GM18870 (cell line): ENCODE data around the gene USP48.

Source experiments
- ATAC-seq: cut with Tn5 transposase; IDR thresholded peaks from one replicate; pipeline ENCODE4 v1.9.1; 2021; ENCODE audit warnings: moderate library complexity; ENCODE audit not compliant: unreplicated experiment

The USP48 gene

DNA sequence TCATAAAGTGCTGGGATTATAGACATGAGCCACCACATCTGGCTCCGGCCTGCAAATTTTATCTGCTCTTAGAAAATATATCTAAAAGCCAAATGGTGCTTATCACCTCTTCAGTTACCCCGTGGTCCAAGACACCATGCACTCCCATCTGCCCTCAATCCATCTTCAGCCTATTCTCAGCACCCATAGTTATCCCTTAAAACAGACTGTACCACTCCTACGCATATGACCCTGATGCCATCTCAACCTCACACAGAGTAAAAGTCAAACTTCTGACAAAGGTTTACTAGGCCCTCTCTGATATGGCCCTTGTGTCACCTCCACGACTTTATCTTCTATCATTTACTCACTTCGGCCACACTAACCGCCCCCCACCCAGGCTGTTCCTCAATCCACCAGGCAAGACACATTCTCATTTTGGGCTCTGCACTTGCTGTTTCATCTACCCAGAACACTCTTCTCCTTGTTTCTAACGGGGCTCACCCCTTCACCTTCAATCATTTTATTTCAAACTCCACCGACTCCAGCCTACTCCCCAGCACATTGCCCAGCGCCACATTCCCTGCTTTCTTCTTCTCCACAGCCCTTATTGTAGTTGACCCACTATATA lies 33.0 kb downstream of the USP48 start:
- no peak for ATAC-seq

DNA sequence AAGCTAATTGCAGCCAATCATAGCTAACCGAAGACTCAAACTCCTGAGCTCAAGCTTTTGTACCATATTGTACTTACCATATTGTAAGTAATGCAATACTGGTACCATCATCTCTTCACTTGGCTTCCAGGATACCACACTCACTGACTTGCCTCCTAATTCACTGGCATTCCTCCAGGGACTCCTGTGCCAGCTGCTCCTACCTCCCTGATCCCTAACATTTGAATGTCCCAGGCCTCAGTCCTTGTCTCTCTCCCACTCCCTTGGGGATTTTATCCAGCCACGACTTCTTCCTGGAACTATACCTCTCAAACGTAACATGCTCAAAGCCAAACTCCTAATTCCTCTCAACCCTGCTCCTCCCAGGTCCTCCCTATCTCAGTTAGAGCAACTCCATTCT lies 33.8 kb downstream of the USP48 start:
- ATAC-seq, result no peak

DNA sequence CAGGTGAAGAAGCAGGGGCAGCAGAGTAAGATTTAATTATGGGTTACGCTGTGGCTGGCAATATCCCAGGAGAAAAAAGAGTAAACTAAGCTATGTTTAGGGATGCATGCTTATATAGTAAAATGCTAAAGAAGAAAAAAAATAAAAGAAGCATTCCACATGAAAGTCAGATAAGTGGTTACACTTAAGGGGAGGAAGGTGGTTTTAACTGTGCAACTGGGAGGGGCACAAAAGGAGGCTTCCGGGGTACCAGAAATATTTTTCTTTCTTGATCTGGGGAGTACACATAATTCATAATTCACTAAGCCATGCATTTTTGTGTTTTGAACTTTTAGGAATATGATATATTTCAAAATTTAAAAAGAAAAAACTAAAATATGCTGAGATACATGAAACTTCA lies 39.5 kb downstream of the USP48 start:
- no peak for ATAC-seq

DNA sequence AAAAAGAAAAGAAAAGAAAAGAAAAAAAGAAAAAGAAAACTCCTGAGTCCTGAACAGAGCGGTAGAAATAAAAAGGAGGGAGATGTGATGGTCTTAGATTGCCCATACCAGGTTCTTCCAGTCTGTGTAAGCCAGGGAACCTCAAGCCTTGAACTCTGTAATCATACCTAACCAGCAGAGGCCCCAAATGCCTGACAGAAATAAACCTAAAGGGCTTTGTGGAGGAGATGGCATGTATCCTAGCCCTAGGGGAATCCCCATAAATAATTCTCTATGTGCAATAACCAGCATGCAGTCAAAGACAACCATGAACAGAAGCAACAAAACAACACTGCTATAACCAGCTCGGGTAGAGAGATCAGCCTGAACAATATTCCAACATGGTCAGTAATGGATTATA lies 40.4 kb downstream of the USP48 start:
- ATAC-seq, result no peak

DNA sequence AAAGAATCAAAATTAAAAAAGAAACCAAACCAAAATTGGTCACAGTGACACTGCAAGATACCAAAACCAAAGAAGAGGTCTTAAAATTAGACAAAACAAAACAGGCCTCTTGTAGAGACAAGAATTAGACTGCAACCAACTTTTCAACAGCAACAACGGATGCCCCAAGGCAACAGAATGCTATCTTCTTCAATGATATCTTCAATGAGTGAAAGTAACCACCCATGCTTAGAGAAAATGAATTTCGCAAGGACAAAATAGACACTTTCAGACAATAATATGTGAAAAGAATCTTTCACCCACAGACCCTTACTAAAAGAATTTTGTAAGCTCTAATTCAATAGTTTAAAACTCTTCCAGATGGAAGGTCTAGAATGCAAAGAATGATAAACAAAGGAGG lies 41.7 kb downstream of the USP48 start:
- ATAC-seq, result no peak

DNA sequence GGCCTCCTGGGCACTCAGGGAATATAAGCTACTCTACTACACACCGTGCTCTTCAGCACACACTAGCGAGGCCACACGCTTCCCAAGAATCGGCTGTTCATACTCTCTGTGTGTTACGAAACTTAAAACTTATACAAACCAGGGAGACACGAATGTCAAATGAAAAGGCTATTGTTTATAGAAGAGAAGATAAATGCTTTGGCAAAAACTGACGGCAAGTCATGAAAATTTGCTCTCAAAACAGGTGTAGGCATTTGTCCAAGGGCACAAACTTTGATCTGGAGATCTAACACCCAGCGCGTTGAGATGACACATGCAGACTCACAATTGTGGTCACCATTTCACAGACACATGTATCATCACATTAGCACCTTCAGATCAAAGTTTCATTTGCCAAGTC lies 46.1 kb downstream of the USP48 start:
- no peak for ATAC-seq

DNA sequence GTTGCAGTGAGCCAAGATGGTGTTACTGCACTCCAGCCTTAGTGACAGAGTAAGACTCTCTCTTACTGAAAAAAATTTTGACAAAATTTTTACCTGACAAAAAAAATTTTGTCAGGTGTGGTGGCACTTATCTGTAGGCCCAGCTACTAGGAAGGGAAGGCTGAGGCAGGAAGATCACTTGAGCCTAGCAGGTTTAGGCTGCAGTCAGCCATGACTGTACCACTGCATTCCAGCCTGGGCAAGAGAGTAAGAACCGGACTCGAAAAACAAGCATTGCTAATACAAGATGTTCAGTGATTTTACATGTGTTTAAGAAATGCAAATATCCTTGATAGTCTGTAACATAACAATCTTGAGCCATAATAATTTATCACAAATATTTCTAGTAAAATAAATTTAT lies 46.9 kb downstream of the USP48 start:
- ATAC-seq, result no peak

DNA sequence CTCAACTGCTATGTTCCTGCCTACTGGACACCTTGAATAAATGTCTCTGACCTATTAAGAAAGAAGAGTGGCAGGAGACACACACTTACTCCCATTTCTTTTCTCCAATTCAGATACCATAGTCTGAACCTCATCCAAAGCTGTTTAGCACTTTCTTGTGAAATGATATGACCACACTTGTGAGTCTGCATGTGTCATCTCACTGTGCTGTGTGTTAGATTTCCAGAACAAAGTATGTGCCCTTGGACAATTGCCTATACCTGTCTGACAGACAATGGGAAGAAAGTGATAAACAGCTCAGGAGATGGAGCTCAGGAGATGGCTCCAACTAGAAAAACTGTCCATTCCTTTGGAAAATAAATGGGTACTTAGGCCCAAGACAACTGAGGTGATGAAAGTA lies 48.4 kb downstream of the USP48 start:
- ATAC-seq, result no peak

DNA sequence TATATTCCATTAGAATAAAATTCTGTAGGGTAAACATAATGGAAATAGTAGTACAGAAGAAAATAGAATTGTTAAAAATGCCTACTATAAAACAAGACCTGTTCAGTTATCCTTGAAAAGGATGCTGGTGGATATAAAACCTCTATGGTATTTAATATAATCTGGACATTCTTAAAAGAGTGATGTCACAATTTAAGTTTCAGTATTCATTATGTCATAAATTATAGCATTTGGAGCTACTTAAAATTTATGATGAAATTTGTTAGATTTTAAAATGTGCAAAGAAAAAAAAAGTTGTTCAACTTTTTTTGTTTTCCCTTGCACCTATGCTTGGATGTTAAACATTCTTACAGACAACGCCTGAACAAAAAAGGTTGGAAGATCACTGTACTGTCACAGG lies 50.3 kb downstream of the USP48 start:
- ATAC-seq, result no peak

DNA sequence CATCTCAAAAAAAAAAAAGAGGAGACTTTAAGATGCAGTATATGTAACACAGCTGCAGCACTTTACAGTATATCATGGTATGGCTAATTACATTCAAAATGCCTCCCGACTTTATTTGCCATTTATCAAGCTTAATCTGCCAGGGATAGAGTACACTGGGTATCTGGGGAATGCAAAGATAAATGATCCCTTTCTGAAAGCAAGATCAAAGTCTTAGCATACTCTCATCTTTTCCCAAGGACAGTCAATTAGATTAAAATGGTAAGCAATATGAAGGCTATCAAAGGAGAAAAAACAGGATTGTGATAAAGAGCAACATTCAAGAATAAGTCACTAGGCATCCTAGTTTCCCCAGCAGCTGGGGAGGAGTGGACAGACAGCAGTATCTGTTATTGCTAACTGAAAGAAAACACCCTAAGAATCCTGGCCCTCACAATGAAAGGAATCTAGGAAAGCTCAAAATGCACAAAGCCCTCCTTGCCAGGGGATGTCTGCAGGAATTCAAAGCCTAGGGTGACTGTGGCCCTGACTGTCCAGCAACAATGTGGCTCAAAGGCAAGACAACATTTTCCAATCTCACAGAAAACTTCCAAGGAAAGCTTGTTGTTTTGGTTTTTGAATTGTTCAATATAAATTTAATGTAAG lies 57.1 kb downstream of the USP48 start:
- no peak for ATAC-seq

DNA sequence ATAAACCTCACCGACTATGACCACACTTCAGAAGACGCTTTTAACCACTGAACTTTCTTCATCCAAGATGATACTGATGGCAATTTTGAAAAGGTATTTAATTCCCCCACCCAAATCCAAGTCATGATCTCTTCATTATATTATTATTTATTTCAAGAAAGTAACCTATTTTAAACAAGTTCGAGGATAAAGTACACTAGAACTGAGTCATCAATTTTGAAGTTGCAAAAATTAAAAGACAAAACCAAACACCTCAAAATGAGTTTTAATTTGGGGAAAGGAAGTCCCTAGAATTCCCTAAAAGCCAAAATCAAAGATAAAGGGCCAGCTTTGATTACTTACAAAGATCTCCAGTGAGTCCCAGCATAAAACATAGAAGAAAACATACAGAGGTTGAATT lies 58.4 kb downstream of the USP48 start:
- no peak for ATAC-seq

DNA sequence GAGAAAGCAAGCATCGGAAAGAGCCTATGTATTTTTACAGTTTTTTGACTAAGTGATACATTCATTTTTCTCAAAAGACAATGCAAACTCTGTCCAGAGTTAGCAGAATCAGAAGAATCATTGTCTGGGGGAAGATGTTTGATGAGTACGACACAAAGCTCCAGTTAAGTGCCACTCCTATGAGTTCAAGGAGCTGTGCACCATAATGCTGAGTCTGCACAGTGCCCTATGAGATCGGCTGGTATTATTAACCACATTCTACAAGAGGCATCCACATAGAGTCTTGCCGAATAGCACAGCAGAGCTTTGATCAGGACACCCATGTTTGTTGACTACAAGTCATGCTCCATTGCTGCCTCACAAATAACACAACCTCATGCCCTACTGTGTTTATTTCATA lies 58.9 kb downstream of the USP48 start:
- no peak for ATAC-seq

DNA sequence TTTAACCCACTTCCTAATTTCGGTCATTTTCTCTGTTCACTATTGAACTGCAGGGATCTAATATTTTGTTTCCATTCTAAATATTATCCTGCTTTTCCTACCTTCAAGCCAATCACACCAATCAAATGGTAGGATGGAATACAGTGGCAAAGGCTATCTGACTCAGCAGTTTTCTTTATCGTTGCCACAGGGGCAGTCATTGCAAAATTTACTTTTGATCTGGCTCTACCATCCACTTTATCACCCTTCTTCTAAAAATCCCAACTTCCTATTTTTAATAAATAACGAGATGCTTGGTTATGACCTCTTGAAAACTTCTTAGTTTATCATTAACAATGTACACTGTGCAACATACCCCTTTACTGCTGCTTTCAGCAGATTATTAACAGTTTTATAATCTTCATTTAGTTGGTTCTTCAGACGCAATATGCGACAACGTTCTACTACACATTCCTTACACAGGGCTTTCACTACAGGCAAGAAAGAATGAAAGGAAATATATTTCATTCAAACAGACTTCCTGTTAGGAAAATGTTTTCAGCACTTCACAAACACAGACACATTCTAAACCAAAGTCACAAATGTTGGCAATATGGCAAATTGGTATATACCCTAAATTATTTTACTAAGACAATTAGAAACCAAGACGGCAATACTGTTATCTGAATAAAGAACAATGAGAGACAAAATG lies 61.5 kb downstream of the USP48 start:
- no peak for ATAC-seq

DNA sequence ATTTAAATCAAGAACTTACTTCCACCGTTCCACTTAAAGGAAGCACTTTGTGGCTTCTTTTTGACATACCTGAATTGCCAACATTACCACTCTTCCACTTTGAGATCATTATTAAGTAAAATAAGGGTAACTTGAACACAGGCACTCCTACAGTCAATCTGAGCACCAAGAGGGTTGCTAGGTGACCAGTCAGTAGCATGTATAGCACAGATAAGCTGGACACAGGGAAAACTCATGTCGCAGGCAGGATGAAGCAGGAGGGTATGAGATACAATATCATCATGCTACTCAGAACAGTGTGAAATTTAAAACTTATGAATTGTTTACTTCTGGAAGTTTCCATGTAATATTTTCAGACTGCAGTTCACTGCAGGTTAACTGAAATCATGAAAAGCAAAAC lies 66.8 kb downstream of the USP48 start:
- ATAC-seq, result no peak

DNA sequence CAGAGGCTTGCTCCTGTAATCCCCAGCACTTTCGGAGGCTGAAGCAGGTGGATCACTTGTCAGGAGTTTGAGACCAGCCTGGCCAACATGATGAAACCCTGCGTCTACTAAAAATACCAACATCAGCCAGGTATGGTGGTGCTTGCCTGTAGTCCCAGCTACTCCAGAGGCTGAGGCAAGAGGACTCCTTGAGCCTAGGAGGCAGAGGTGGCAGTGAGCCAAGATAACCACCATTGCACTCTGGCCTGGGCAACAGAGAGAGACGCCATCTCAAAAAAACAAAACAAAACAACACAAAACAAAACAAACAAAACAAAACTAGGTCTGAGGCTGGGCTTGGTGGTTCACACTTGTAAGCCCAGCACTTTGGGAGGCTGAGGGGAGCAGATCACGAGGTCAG lies 75.1 kb downstream of the USP48 start:
- ATAC-seq, result no peak

DNA sequence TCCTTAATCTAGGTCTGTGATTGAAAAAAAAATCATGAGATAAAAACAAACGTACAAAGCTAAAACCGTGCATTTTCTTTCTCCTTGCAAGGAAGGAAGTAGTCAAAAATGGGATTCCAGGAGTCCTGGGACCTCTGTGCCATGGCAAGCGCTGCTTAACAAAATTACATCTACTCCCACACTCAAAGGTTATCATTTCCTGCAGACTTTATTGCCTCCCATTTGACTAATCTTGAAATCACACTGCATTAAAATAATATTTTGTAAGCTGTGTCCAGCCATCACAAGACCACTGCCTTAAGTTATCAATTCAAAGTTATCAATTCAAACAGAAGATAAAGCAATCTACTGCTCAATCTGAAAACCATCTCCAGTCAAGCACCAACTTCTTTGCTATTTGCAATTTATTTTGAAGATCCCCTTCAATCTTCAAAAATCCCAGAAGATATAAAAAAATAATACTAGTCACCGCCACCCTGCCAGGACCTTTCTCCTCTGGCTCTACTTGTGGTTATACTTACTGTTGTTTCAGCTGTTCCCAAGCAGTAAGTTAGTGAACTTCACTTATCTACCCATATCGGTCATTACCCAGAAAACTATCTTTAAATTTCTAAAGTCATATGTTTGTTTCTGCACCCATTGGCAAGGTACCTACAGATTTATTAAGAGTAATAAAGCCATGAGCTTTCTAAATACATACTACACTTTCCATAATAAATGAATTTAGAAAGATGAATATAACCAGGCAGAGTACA lies 75.7 kb downstream of the USP48 start:
- no peak for ATAC-seq

DNA sequence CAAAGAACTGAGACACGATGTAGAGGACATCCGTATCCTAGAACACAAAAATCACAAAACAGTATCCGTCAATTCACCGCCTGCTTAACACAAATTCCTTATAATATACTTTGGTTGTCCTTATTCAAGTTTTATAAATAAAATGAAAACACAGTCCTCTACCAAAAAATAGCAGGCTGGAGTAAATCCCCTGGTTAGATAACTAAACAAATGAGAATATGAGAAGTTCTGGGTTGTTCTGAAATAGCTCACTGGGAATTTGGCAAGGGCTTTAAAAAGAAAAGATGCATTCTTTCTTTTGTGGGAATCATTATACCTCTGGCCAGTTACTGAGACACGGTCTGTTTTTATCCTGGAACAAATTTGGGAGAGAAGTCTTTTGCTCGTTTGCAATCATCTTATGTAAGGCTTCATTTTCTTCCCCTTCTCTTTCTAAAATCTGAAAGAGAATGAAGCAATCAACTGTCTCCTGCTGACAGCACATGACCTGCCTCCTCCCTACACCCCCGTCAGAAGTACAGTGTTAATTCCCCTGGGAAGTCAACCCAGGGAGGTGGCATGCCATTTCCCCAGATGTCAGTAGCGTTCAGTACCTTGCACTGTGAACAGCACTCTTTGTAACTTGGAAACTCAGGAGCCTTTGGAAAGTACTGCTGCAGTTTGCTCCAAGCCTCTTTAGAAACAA lies 76.7 kb downstream of the USP48 start:
- ATAC-seq, result no peak

DNA sequence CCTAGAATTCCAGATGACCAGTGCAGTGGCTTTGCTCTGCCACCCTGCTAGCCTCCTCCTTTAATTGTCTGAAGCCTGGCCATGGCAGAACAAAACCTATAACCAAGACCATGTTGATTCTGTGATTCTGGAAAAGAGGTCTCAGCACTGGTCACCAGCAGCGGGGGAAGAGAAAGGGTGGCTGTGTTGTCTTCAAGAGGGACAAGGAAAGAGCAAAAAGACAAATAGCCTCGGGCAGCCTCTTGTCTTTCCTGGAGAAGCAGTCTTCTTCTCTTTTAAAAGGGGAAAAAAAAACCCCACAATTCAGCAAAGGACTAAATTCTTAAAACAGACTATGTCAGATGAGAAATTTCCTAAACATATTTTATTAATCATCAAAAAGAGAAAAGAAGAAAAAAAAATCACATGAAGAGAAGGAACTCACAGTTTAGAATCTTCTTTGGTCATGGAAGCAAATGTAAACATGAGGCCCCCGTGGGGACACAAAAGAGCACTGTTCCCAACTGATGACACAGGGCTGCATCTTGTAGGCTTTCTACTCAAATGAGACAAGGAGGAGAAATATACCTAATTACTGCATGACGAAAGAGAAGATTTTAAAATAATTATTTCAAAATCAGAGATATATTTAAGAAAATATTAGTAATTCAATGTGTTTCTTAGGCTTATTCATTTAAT lies 77.5 kb downstream of the USP48 start:
- no peak for ATAC-seq

DNA sequence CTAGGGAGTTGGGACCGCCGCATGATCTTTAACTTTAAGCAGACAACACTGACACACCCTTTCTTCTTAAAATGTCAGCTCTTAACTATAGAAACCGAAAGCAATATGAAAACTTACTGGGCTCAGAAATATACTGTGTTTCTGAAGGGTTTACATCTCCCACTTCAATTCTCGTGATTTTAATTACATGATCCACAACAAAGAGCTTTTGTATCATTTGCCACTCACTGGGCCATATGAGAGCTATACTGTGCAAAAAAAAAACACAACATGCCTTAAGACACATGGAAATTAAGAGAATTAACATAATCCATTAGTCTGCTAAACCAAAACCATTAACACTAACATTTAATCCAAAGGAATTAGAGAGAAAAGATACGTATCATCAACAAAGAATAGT lies 78.8 kb downstream of the USP48 start:
- no peak for ATAC-seq

DNA sequence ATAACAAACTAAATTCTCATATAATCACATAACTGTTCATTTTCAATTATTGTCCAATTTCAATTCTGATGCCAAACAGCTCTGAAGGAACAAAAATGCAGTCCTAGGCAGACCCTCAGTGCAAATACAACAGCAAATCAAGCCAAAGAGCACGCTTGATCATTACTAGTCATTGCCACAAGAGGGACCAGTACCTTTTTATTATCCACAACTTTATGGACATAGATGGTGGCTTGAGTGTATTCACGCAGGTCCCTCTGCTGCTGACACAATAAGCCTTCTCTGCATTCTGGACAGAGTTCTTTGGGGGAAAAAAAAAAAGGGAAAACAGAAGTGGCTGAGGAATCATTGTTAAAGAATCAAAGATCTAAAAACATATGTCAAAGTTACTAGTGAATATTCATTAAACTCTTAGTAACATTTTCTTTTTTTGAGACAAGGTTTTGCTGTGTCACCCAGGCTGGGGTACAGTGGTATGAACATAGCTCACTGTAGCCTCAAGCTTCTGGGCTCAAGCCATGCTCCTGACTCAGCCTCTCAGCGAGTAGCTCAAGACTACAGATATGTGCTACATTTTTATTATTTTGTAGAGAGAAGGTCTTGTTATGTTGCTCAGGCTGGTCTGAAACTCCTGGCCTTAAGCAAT lies 79.5 kb downstream of the USP48 start:
- ATAC-seq, result no peak
